ENCODE results near the gene ISY1. TPM values are rescaled to one million over a fixed set of nuclear protein-coding genes. Genes with fewer than 3 reads are reported as not detected.
"Not testable (repeated sequence)": the region's sequence is repeated elsewhere in the genome, so short reads cannot be mapped to it uniquely, and the experiment has no call there.

The ISY1 gene
- total RNA-seq, 2 donors from 2014 or later = 9.3 to 12.5 TPM

DNA sequence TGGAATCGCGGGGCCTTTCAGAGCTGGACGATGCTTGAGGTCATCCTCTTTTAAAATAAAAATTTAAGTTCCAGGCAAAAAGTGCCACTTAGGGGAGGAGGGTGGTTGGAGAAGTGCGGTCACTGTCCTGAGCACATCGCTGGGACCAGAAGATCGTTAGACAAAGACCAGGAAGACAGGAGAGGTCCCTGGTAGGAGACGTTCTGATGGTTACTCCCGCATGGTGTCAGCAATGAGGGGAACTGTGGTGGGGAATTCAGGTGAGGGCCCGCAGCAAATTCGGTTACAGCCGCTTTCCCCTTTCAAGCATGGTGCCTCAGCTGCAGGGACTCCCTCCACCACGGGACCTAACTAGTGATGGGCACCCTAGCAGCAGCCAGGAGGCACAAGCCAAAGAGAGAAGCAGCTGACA, 1.0 kb upstream of the ISY1 start:
- Histone ChIP-seq H3K36me3 (replicated peaks in 1 of 2; ENCODE audit: insufficient read depth in 1 of 2, low read depth in 2 of 2) (peaks cover 3 to 18% of the 10 kb centered on the region in 2 donors), H3K4me3 (peak overlapping the region; percentile 52 to 87), H3K9me3 (no peaks in the 10 kb centered on the region), H3K27ac (peak overlapping the region; percentile 89 to 97 (median 92)), H3K27me3 (no peaks in the 10 kb centered on the region), H3K4me1 (peaks cover 27% of the 10 kb centered on the region)
- intact Hi-C loops (cut with DNase I) = no loop called here
- TF ChIP-seq, protein P1, sequence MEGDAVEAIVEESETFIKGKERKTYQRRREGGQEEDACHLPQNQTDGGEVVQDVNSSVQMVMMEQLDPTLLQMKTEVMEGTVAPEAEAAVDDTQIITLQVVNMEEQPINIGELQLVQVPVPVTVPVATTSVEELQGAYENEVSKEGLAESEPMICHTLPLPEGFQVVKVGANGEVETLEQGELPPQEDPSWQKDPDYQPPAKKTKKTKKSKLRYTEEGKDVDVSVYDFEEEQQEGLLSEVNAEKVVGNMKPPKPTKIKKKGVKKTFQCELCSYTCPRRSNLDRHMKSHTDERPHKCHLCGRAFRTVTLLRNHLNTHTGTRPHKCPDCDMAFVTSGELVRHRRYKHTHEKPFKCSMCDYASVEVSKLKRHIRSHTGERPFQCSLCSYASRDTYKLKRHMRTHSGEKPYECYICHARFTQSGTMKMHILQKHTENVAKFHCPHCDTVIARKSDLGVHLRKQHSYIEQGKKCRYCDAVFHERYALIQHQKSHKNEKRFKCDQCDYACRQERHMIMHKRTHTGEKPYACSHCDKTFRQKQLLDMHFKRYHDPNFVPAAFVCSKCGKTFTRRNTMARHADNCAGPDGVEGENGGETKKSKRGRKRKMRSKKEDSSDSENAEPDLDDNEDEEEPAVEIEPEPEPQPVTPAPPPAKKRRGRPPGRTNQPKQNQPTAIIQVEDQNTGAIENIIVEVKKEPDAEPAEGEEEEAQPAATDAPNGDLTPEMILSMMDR (IDR thresholded peaks at IDR 0.05) = no peak
- no peak for TF ChIP-seq POLR2A (IDR thresholded peaks at IDR 0.05)
- WGBS, 2 donors = 0 to 1% methylated on average over 11 to 12 of the region's 12 CpGs
- ATAC-seq (no peak), DNase-seq (peak in 2 of 4 donors; percentile 24)

DNA sequence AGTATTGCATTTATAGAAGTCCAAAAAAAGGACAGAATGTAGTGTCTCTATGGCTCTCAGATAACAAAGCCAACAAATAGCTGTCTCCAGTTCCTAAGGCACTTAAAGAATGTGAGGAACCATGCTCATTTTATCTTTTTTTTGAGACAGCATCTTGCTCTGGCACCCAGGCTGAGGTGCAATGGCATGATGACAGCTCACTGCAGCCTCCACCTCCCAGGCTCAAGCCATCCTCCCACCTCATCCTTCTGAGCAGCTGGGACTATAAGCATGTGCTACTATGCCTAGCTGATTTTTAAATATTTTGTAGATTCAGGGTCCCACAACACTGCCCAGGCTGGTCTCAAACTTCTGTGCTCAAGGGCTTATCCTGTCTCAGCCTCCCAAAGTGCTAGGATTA, 16.1 kb downstream of the ISY1 start:
- DNase-seq (no peak), ATAC-seq (no peak)
- no peak for TF ChIP-seq POLR2A (IDR thresholded peaks at IDR 0.05)
- TF ChIP-seq, protein P1 (IDR thresholded peaks at IDR 0.05) = no peak
- H3K36me3 ChIP-seq (replicated peaks in 1 of 2; ENCODE audit: insufficient read depth in 1 of 2, low read depth in 2 of 2) = peaks cover 7 to 10% of the 10 kb centered on the region in 2 donors
- H3K4me3 ChIP-seq = no peak overlapping the region
- H3K4me1 ChIP-seq = no peaks in the 10 kb centered on the region
- intact Hi-C loops (cut with DNase I) = no loop called here
- H3K27me3 ChIP-seq = no peaks in the 10 kb centered on the region
- no peaks in the 10 kb centered on the region for H3K9me3 ChIP-seq
- H3K27ac ChIP-seq = no peak overlapping the region

DNA sequence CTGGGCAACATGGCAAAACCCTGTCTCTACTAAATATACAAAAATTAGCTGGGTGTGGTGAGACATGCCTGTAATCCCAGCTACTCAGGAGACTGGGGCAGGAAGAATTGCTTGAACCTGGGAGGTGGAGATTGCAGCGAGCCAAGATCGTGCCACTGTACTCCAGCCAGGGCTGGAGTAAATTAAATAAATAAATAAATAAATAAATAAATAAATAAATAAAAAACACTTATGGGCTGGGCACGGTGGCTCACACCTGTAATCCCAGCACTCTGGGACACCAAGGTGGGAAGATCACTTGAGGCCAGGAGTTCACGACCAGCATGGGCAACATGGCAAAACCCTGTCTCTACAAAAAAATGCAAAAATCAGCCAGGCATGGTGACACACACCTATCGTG, 19.9 kb downstream of the ISY1 start:
- H3K36me3 ChIP-seq (replicated peaks in 1 of 2; ENCODE audit: insufficient read depth in 1 of 2, low read depth in 2 of 2) = peaks cover 7 to 13% of the 10 kb centered on the region in 2 donors
- 89 to 91% methylated on average over 5 of the region's 5 CpGs for WGBS, 2 donors
- not testable (repeated sequence) for ATAC-seq

DNA sequence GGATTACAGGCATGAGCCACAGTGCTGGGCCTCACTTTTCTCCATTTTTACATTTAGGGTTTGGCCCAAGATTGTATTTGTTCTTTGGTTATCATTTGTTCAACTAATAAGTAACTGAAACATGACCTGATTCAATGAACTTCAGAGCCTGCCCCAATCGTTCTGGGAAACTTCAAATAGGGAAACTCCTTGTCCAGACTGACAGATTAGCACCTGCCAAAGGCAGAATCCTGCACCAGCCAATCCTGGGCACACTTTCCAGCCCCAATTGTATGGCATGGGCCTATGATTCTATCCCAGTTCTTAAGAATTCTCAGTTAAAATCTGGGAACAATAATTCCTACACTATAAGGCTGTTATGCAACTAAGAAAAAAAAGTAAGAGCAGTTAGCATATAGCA, 21.0 kb downstream of the ISY1 start:
- Histone ChIP-seq H3K27ac (no peak overlapping the region), H3K27me3 (no peaks in the 10 kb centered on the region), H3K4me1 (no peaks in the 10 kb centered on the region), H3K9me3 (no peaks in the 10 kb centered on the region), H3K4me3 (no peak overlapping the region), H3K36me3 (replicated peaks in 1 of 2; ENCODE audit: insufficient read depth in 1 of 2, low read depth in 2 of 2) (peaks cover 2 to 9% of the 10 kb centered on the region in 2 donors)
- no peak for ATAC-seq
- DNase-seq = no peak
- intact Hi-C loops (cut with DNase I) = no loop called here
- TF ChIP-seq, protein P1 (IDR thresholded peaks at IDR 0.05) = no peak
- no peak for TF ChIP-seq POLR2A (IDR thresholded peaks at IDR 0.05)
- WGBS, 2 donors = 19 to 22% methylated on average over 1 of the region's 1 CpG

More for the DNA sequence above, 19.9 kb downstream of the ISY1 start:
- H3K27me3 ChIP-seq; H3K4me3 ChIP-seq; H3K27ac ChIP-seq; H3K4me1 ChIP-seq; H3K9me3 ChIP-seq; DNase-seq; intact Hi-C loops (cut with DNase I): not testable (repeated sequence)

DNA sequence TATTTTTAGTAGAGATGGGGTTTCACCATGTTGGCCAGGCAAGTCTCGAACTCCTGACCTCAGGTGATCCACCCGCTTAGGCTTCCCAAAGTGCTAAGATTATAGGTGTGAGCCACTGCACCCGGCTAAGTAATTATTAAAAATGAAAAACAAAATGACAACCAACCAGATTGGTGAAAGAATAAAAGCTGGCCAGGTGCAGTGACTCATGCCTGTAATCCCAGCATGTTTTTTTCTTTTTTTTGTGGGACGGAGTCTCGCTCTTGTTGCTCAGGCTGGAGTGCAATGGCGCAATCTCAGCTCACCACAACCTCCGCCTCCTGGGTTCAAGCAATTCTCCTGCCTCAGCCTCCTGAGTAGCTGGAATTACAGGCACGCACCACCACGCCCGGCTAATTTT, 24.6 kb downstream of the ISY1 start:
- DNase-seq; H3K27ac ChIP-seq; intact Hi-C loops (cut with DNase I); H3K4me1 ChIP-seq; ATAC-seq; H3K27me3 ChIP-seq; H3K9me3 ChIP-seq; H3K4me3 ChIP-seq: not testable (repeated sequence)
- 88 to 94% methylated on average over 10 of the region's 10 CpGs for WGBS, 2 donors
- H3K36me3 ChIP-seq (replicated peaks in 1 of 2; ENCODE audit: insufficient read depth in 1 of 2, low read depth in 2 of 2) = peaks cover 0 to 20% of the 10 kb centered on the region in 2 donors

DNA sequence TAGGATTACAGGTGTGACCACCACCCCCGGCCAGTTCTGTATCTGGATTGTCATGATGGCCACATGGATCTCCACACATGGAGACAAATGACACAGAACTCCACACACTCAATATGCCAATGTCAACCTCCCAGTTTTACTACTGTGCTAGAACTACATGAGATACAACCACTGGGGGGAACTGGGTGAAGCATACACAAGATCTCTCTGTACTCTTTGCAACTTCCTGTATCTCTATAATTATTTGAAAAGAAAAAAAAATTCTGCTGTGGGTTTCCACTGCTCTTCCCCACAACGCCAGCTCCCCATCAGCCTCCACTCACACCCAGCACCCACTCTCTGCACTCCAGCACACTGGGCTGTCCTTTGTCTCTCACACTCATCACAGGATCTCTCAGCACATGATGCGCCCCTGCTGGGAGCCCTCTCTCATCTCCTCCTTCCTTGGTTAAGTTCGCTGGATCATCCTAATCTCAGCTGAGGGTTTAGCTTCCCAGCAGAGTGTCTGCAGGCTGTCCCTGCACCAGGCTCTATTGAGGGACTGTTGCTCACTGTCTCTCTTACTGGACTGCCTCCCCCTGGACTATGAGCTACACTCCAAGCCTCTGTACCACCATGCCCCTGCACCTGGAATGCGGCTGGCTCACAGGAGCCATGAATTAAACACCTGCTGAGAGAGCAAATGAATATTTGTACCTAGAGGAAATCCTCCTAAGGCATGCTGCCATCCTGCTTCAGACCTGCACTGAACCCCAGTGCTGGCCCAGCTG, 28.6 kb downstream of the ISY1 start:
- WGBS, 2 donors = 85 to 87% methylated on average over 5 of the region's 5 CpGs
- Histone ChIP-seq H3K4me1 (no peaks in the 10 kb centered on the region), H3K4me3 (no peak overlapping the region), H3K9me3 (no peaks in the 10 kb centered on the region), H3K36me3 (replicated peaks in 1 of 2; ENCODE audit: insufficient read depth in 1 of 2, low read depth in 2 of 2) (peaks cover 0 to 31% of the 10 kb centered on the region in 2 donors), H3K27me3 (no peaks in the 10 kb centered on the region), H3K27ac (no peak overlapping the region)
- TF ChIP-seq POLR2A (IDR thresholded peaks at IDR 0.05) = no peak
- TF ChIP-seq, protein P1 (IDR thresholded peaks at IDR 0.05) = no peak
- intact Hi-C loops (cut with DNase I) = no loop called here
- DNase-seq (no peak), ATAC-seq (no peak)
